ENCODE results near the gene ZCCHC13. TPM values are rescaled to one million over a fixed set of nuclear protein-coding genes. Genes with fewer than 3 reads are reported as not detected.
A peak's percentile ranks its signal among the peaks of the same experiment; 100 is the strongest.

The ZCCHC13 gene
- total RNA-seq, 1 experiment from 2014 or later, result not detected

DNA sequence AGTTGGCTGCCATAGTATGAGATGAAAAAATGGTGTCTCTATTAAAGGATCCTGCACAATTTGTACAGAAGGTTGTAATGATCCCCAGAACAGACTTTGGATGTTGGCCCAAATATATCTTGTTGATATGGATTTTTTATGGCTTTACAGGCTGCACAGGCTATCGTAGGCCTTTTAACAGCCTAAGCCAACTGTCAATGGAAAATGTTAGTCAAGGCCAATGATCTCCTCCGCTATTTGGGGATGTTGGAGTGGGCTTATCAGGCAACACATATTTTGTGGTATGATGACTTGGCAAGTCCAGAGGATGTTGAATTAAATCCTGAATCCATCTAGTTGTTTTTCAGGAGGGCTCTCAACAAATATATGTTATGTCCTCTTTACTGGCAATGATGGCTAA, 42.1 kb downstream of the ZCCHC13 start:
- Histone ChIP-seq H3K9me3 (replicated peaks) (no peaks in the 10 kb centered on the region), H3K27ac (no peak overlapping the region), H3K4me1 (0 out of 2 replicates have a peak, but pooled peaks cover 3% of the 10 kb centered on the region), H3K27me3 (no peaks in the 10 kb centered on the region), H3K36me3 (no peaks in the 10 kb centered on the region), H3K4me3 (no peak overlapping the region)
- no peak for DNase-seq

GRCh38 chrX:74349387-74349786, 45.4 kb downstream of the ZCCHC13 start:
- Histone ChIP-seq H3K27me3 (no peaks in the 10 kb centered on the region), H3K36me3 (no peaks in the 10 kb centered on the region), H3K4me3 (no peak overlapping the region), H3K9me3 (replicated peaks) (no peaks in the 10 kb centered on the region), H3K27ac (no peak overlapping the region), H3K4me1 (no peaks in the 10 kb centered on the region)
- no peak for DNase-seq

DNA sequence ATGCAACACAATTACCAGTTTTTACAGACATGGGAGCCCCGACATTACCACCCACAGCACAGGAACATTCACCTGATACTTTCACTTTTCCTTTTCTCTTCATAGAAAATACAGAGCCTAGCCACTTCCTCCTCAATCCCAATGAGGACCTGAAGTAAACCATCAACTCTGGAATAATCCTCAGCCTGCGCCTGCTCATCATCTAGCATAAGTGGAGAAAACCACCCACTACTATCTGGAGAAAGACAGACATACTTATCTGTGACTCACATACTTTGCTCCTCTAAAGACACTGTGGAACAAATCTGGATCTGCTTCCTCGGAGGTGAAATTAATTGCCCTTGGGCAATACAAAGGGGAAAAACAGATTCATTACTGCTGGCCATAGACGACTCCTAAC, 47.8 kb downstream of the ZCCHC13 start:
- Histone ChIP-seq H3K27ac (no peak overlapping the region), H3K27me3 (no peaks in the 10 kb centered on the region), H3K4me1 (no peaks in the 10 kb centered on the region), H3K36me3 (no peaks in the 10 kb centered on the region), H3K4me3 (peak overlapping the region; percentile 17; the same call in 1 of the 2 replicates), H3K9me3 (replicated peaks) (no peaks in the 10 kb centered on the region)
- no peak for DNase-seq

GRCh38 chrX:74353984-74354383, 50.0 kb downstream of the ZCCHC13 start:
- Histone ChIP-seq H3K4me1 (no peaks in the 10 kb centered on the region), H3K36me3 (no peaks in the 10 kb centered on the region), H3K27me3 (no peaks in the 10 kb centered on the region), H3K4me3 (no peak overlapping the region), H3K27ac (no peak overlapping the region), H3K9me3 (replicated peaks) (no peaks in the 10 kb centered on the region)
- DNase-seq, result no peak

Other genes starting within 250 kb of the ZCCHC13 start
- 46.0 and 49.3 TPM in 2 replicates for gene SLC16A2, start 117.3 kb downstream of the ZCCHC13 start, total RNA-seq (2014; rRNA removed; shearing (Covaris generic))